ENCODE measurements around the gene CCDC69.

The CCDC69 gene

GRCh38 chr5:151183456-151184245, 40.2 kb downstream of the CCDC69 start:
- DNase-seq (ENCODE audit: low read depth), result no peak
- TF ChIP-seq, protein P1, sequence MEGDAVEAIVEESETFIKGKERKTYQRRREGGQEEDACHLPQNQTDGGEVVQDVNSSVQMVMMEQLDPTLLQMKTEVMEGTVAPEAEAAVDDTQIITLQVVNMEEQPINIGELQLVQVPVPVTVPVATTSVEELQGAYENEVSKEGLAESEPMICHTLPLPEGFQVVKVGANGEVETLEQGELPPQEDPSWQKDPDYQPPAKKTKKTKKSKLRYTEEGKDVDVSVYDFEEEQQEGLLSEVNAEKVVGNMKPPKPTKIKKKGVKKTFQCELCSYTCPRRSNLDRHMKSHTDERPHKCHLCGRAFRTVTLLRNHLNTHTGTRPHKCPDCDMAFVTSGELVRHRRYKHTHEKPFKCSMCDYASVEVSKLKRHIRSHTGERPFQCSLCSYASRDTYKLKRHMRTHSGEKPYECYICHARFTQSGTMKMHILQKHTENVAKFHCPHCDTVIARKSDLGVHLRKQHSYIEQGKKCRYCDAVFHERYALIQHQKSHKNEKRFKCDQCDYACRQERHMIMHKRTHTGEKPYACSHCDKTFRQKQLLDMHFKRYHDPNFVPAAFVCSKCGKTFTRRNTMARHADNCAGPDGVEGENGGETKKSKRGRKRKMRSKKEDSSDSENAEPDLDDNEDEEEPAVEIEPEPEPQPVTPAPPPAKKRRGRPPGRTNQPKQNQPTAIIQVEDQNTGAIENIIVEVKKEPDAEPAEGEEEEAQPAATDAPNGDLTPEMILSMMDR (conservative IDR thresholded peaks at IDR 0.05; ENCODE audit: low read depth, low read length), result no peak
- H3K4me3 ChIP-seq (ENCODE audit: low read length), result no peak overlapping the region

GRCh38 chr5:151182976-151183375, 40.9 kb downstream of the CCDC69 start:
- TF ChIP-seq, protein P1 (conservative IDR thresholded peaks at IDR 0.05; ENCODE audit: low read depth, low read length), result no peak
- DNase-seq (ENCODE audit: low read depth), result no peak
- no peak overlapping the region for H3K4me3 ChIP-seq (ENCODE audit: low read length)

DNA sequence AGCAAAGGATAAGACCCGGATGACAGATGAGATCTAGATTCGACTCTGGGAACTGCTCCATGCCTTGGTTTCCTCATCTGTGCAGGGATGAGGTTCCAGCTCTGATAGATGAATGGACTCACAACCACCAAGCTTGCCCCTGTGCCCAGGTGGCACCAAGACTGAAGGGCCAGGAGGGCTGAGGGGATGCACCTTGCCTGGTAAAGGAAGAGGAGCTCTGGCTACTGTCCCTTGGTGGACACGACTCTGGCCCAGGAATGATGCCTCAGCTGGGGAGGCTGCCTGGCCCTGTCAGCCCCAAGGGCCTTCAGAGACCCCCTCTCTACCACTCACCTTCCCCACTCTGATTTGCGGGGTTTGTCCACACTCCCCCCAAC, 41.4 kb downstream of the CCDC69 start:
- TF ChIP-seq, protein P1 (conservative IDR thresholded peaks at IDR 0.05; ENCODE audit: low read depth, low read length), result no peak
- DNase-seq (ENCODE audit: low read depth), result no peak
- no peak overlapping the region for H3K4me3 ChIP-seq (ENCODE audit: low read length)

GRCh38 chr5:151181818-151182523, 41.9 kb downstream of the CCDC69 start:
- TF ChIP-seq, protein P1 (conservative IDR thresholded peaks at IDR 0.05; ENCODE audit: low read depth, low read length), result no peak
- DNase-seq (ENCODE audit: low read depth), result no peak
- no peak overlapping the region for H3K4me3 ChIP-seq (ENCODE audit: low read length)

- no peak for DNase-seq (ENCODE audit: low read depth)
- TF ChIP-seq, protein P1 (conservative IDR thresholded peaks at IDR 0.05; ENCODE audit: low read depth, low read length), result no peak
- no peak overlapping the region for H3K4me3 ChIP-seq (ENCODE audit: low read length)
Measured at GRCh38 chr5:151180291-151180690, 43.6 kb downstream of the CCDC69 start.

- TF ChIP-seq, protein P1 (conservative IDR thresholded peaks at IDR 0.05; ENCODE audit: low read depth, low read length), result no peak
- no peak for DNase-seq (ENCODE audit: low read depth)
Measured at GRCh38 chr5:151179489-151179840, 44.4 kb downstream of the CCDC69 start.

More at GRCh38 chr5:151179489-151179840, 44.4 kb downstream of the CCDC69 start:
- no peak overlapping the region for H3K4me3 ChIP-seq (ENCODE audit: low read length)
